H1 (cell line): ENCODE results near the gene CLIC1. TPM values are rescaled to one million over a fixed set of nuclear protein-coding genes. Genes with fewer than 3 reads are reported as not detected.

ENCODE experiments used
- CTCF ChIA-PET: fragments of 300-600 bp; sonication (Branson Sonifier 250); formaldehyde crosslinking; loops from one replicate; lab custom pipeline; 2021; ENCODE audit not compliant: partially characterized antibody; lab: Charles Lee
- POLR2A ChIA-PET: fragments of 300-600 bp; sonication (Branson Sonifier 250); formaldehyde crosslinking; loops from one replicate; lab custom pipeline; 2021; ENCODE audit warnings: inconsistent platforms; ENCODE audit not compliant: partially characterized antibody; lab: Charles Lee
- DNase-seq, 2 experiments: peaks; one replicate each; pipeline versions ENCODE4 v3.0.0 to v3.0.0-alpha.2; 2010 to 2022; ENCODE audit warnings: low spot score in 2 of 2, low read depth in 1 of 2, mixed read lengths in 1 of 2
- FAIRE-seq: peaks from 2 replicates; lab custom pipeline; 2011; peaks lifted over from hg19 to GRCh38; lab: Jason Lieb, UNC
- H2AFZ ChIP-seq: 2 replicates; pipeline ENCODE4 v1.8.1; 2012; ENCODE audit warnings: low read length, inconsistent platforms
- H2AK5ac ChIP-seq: 2 replicates; pipeline ENCODE4 v1.6.1; 2013; ENCODE audit warnings: low read depth, low read length
- H2BK120ac ChIP-seq: replicated peaks from 2 replicates; pipeline ENCODE3; 2013; ENCODE audit warnings: low read depth, low read length, inconsistent platforms
- H2BK12ac ChIP-seq: 2 replicates; pipeline ENCODE4 v1.6.1; 2013; ENCODE audit warnings: low read depth, low read length
- H2BK15ac ChIP-seq: 2 replicates; pipeline ENCODE4 v1.6.1; 2013; ENCODE audit warnings: low read length
- H2BK20ac ChIP-seq: 2 replicates; pipeline ENCODE4 v1.6.1; 2013; ENCODE audit warnings: low read length
- H2BK5ac ChIP-seq: 2 replicates; pipeline ENCODE4 v1.6.1; 2013; ENCODE audit warnings: low read depth, low read length
- H3K14ac ChIP-seq: 2 replicates; pipeline ENCODE4 v1.6.1; 2013; ENCODE audit warnings: inconsistent platforms; ENCODE audit not compliant: insufficient read length
- H3K18ac ChIP-seq: 2 replicates; pipeline ENCODE4 v1.6.1; 2013; ENCODE audit warnings: low read length; ENCODE audit errors: extremely low read depth
- H3K23ac ChIP-seq: 2 replicates; pipeline ENCODE4 v1.6.1; 2013; ENCODE audit warnings: inconsistent platforms; ENCODE audit not compliant: insufficient read length
- H3K23me2 ChIP-seq: 2 replicates; pipeline ENCODE4 v1.6.1; 2013; ENCODE audit warnings: low read depth, low read length
- H3K27ac ChIP-seq: 2 replicates; pipeline ENCODE4 v1.6.1; 2011; ENCODE audit warnings: low read depth, low read length, inconsistent platforms
- H3K27me3 ChIP-seq, 4 experiments: replicated peaks in 1 of 4; 1 replicate in 1 of 4; 2 replicates in 3 of 4; pipeline versions ENCODE4 v1.6.1 to v1.8.1; 2011 to 2013; ENCODE audit warnings: low read length in 3 of 4, mild to moderate bottlenecking in 3 of 4, inconsistent platforms in 2 of 4, mixed read lengths in 2 of 4, moderate library complexity in 1 of 4; ENCODE audit not compliant: control insufficient read depth in 3 of 4, insufficient read depth in 3 of 4; ENCODE audit errors: extremely low read depth in 1 of 4
- H3K36me3 ChIP-seq, 4 experiments: 2 replicates each; pipeline versions ENCODE4 v1.6.1 to v1.8.1; 2011 to 2013; ENCODE audit warnings: mild to moderate bottlenecking in 4 of 4, low read length in 3 of 4, moderate library complexity in 2 of 4, control low read depth in 1 of 4, inconsistent platforms in 1 of 4; ENCODE audit not compliant: insufficient read depth in 4 of 4, control insufficient read depth in 2 of 4
- H3K4ac ChIP-seq: replicated peaks from 2 replicates; pipeline ENCODE3; 2013; ENCODE audit warnings: low read length, low read depth, mixed read lengths, inconsistent platforms; ENCODE audit not compliant: insufficient read length
- H3K4me1 ChIP-seq, 4 experiments: replicated peaks in 1 of 4; 1 replicate in 1 of 4; 2 replicates in 3 of 4; pipeline versions ENCODE4 v1.6.1 to v1.8.1; 2011 to 2013; ENCODE audit warnings: low read length in 3 of 4, inconsistent platforms in 2 of 4, mixed read lengths in 1 of 4; ENCODE audit not compliant: insufficient read depth in 4 of 4, control insufficient read depth in 3 of 4
- H3K4me2 ChIP-seq, 2 experiments: 2 replicates each; pipeline versions ENCODE4 v1.6.1 to v1.8.1; 2011 to 2013; ENCODE audit warnings: low read depth in 2 of 2, low read length in 2 of 2, control low read depth in 1 of 2, inconsistent platforms in 1 of 2, mild to moderate bottlenecking in 1 of 2; ENCODE audit not compliant: insufficient read depth in 1 of 2
- H3K4me3 ChIP-seq, 4 experiments: fragments of 200-600, 300-600 bp in 1 of 4; sonication (generic), shearing (Covaris generic), sonication (Bioruptor Twin) in 1 of 4; 2 replicates each; pipeline versions ENCODE4 v1.5.1 to v1.8.1; 2011 to 2016; ENCODE audit warnings: low read length in 4 of 4, low read depth in 3 of 4, control low read depth in 2 of 4, inconsistent platforms in 2 of 4, mild to moderate bottlenecking in 2 of 4, mixed read lengths in 1 of 4, moderate library complexity in 1 of 4; ENCODE audit not compliant: insufficient read depth in 2 of 4; ENCODE audit errors: extremely low read depth in 1 of 4
- H3K56ac ChIP-seq: replicated peaks from 2 replicates; pipeline ENCODE3; 2013; ENCODE audit warnings: low read depth, mild to moderate bottlenecking, mixed read lengths, low read length, inconsistent platforms; ENCODE audit not compliant: insufficient read length
- H3K79me1 ChIP-seq: 2 replicates; pipeline ENCODE4 v1.6.1; 2013; ENCODE audit warnings: low read depth, low read length, control low read depth
- H3K79me2 ChIP-seq, 2 experiments: 2 replicates each; pipeline versions ENCODE4 v1.6.1 to v1.8.1; 2012 to 2013; ENCODE audit warnings: low read length in 2 of 2, mild to moderate bottlenecking in 2 of 2, inconsistent platforms in 1 of 2; ENCODE audit not compliant: insufficient read depth in 2 of 2, control insufficient read depth in 1 of 2
- H3K9ac ChIP-seq, 4 experiments: replicated peaks in 1 of 4; 1 replicate in 1 of 4; 2 replicates in 3 of 4; pipeline versions ENCODE4 v1.6.1 to v1.8.1; 2011 to 2013; ENCODE audit warnings: low read depth in 3 of 4, low read length in 3 of 4, control low read depth in 2 of 4, mild to moderate bottlenecking in 2 of 4, moderate library complexity in 2 of 4, inconsistent platforms in 1 of 4; ENCODE audit errors: extremely low read depth in 1 of 4
- H3K9me3 ChIP-seq, 2 experiments: 2 replicates each; pipeline versions ENCODE4 v1.6.1 to v1.8.1; 2012 to 2013; ENCODE audit warnings: mild to moderate bottlenecking in 2 of 2, moderate library complexity in 2 of 2, control low read depth in 1 of 2, inconsistent platforms in 1 of 2, low read depth in 1 of 2, low read length in 1 of 2, mixed read lengths in 1 of 2; ENCODE audit not compliant: insufficient read depth in 2 of 2
- H4K20me1 ChIP-seq, 2 experiments: replicated peaks in 1 of 2; 2 replicates each; pipeline versions ENCODE3 to v1.8.1; 2011 to 2013; ENCODE audit warnings: inconsistent platforms in 2 of 2, low read length in 2 of 2, mild to moderate bottlenecking in 1 of 2; ENCODE audit not compliant: insufficient read depth in 2 of 2, control insufficient read depth in 1 of 2
- H4K5ac ChIP-seq: 2 replicates; pipeline ENCODE4 v1.6.1; 2013; ENCODE audit warnings: low read length, low read depth, mixed read lengths, inconsistent platforms; ENCODE audit not compliant: insufficient read length
- H4K8ac ChIP-seq: 2 replicates; pipeline ENCODE4 v1.8.0; 2013; ENCODE audit warnings: mild to moderate bottlenecking, moderate library complexity, low read length, inconsistent platforms; ENCODE audit not compliant: insufficient read depth; ENCODE audit errors: extremely low read depth
- H4K91ac ChIP-seq: replicated peaks from 2 replicates; pipeline ENCODE3; 2013; ENCODE audit warnings: low read length, mixed read lengths, inconsistent platforms; ENCODE audit not compliant: insufficient read length
- CREB1 ChIP-seq: IDR thresholded peaks from 2 replicates; pipeline ENCODE4 v1.6.1; 2012; ENCODE audit warnings: inconsistent platforms
- KDM5A ChIP-seq: fragments of 200-600 bp; IDR thresholded peaks from 2 replicates; pipeline ENCODE4 v1.7.1; 2012; ENCODE audit warnings: mild to moderate bottlenecking, low read length, inconsistent platforms, mixed read lengths
- TBP ChIP-seq: IDR thresholded peaks from 2 replicates; pipeline ENCODE4 v1.6.1; 2011; ENCODE audit warnings: low read depth, low read length, improper control_type of control experiment
- WGBS, 2 experiments: shearing (Covaris generic) in 1 of 2; methylation state at CpG; one replicate each; pipeline versions ENCODE4 v1.1.6 to v1.1.7; 2013 to 2015; ENCODE audit warnings: low lambda C conversion rate in 2 of 2, mixed read lengths in 2 of 2, inconsistent platforms in 1 of 2, low coverage in 1 of 2, missing lambda C conversion rate in 1 of 2; ENCODE audit not compliant: insufficient replicate concordance in 2 of 2, insufficient coverage in 1 of 2, insufficient read length in 1 of 2; ENCODE audit errors: extremely low coverage in 1 of 2, missing lambda C conversion rate in 1 of 2; 5-methylcytosine and 5-hydroxymethylcytosine counted together
- polyA plus RNA-seq, 7 experiments: library from polyadenylated mRNA; depleted of rRNA in 3 of 7; stranded (reverse) in 5 of 7; unstranded in 2 of 7; fragments of >200 nt in 5 of 7; fragments of 200-250 nt in 2 of 7; gene quantifications; 1 replicate in 5 of 7; 2 replicates in 1 of 7; 4 replicates in 1 of 7; pipeline versions ENCODE4 v1.2.1 to v1.2.3, GENCODE V29; 2011 to 2013; ENCODE audit warnings: missing spikeins in 2 of 7, mixed read lengths in 2 of 7
- total RNA-seq: library from RNA; stranded (reverse); fragmentation: NEBNext Ultra II Directional; extraction: Animal tissue kit (Norgen Biotek cat#: 25700); gene quantifications from 2 replicates; pipeline ENCODE4 v1.2.1, GENCODE V29; 2021

CLIC1 gene
- total and polyA plus RNA-seq, 2 of the 8 experiments (the other 6 are each of a cell fraction or from before 2014, with no cell fraction given) = 250 to 277 TPM

DNA sequence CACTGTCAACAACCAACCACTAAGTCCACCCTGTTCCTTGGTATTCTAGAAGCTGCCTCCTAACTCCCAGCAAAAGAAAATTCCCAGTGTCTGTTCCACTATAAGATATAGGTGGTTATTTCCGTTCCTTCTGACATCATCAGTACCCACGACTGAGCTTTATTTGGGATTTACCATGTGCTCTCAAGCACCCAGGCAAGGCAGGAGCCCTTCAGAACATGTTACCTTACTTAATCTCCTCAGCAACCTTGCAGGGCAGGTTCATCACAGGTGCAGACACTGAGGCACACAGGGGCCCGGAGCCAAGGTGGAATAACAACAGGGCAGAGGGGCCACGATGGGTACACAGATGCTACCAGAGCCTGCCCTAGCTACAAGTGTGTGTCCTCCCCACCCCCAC, 44.0 kb downstream of the CLIC1 start:
- Histone ChIP-seq H3K36me3 (peaks cover 7 to 24% (median 17%) of the 10 kb centered on the region in 4 experiments; a peak in 5 of 8 replicates), H4K5ac (no peak overlapping the region), H4K8ac (no peak overlapping the region), H3K27me3 (no peaks in the 10 kb centered on the region), H3K56ac (no peak overlapping the region)
- TF ChIP-seq CREB1 = no peak
- TF ChIP-seq KDM5A = no peak
- no peak for TF ChIP-seq TBP
- TF ChIP-seq, all 59 proteins: peak for 0
- Histone ChIP-seq H2AFZ (no peak overlapping the region), H3K27ac (no peak overlapping the region), H4K20me1 (no peaks in the 10 kb centered on the region), H2BK15ac (no peak overlapping the region), H2BK120ac (no peak overlapping the region), H2BK20ac (no peak overlapping the region), H2BK5ac (no peak overlapping the region), H3K14ac (no peak overlapping the region), H3K79me1 (no peaks in the 10 kb centered on the region), H3K4me3 (no peak overlapping the region), H3K23me2 (no peaks in the 10 kb centered on the region), H3K4me2 (no peak overlapping the region), H4K91ac (no peak overlapping the region), H2BK12ac (no peak overlapping the region), H2AK5ac (no peak overlapping the region), H3K9me3 (no peaks in the 10 kb centered on the region), H3K9ac (no peak overlapping the region), H3K23ac (no peak overlapping the region), H3K79me2 (no peaks in the 10 kb centered on the region), H3K18ac (no peak overlapping the region), H3K4me1 (peaks cover 0 to 1% (median 0%) of the 10 kb centered on the region in 4 experiments; a peak in 2 of 7 replicates), H3K4ac (no peak overlapping the region)
- POLR2A ChIA-PET = interaction anchor here (0.9 to 6.6 kb wide), 9 partner anchors 9 to 205 kb away, joined by 3 to 33 read pairs (median 3); partner anchors contain the start of genes ATP6V1G2, BAG6, EHMT2 and HSPA1B
- CTCF ChIA-PET = interaction anchor here (0.6 to 5.8 kb wide), 8 partner anchors 11 to 103 kb away, joined by 3 to 26 read pairs (median 3); partner anchors contain the start of genes GPANK1, LY6G5B, LY6G5C and VARS1
- no peak for DNase-seq
- no peak for FAIRE-seq
- WGBS, 2 experiments = 85% methylated on average over 4 of the region's 4 CpGs; no CpG with 5 or more reads in 1 of the 2 experiments
